ENCODE data around the gene SOCS3.
A peak's percentile ranks its signal among the peaks of the same experiment; 100 is the strongest.

SOCS3 gene

GRCh38 chr17:78345791-78346494 lies 13.9 kb downstream of the SOCS3 start:
- no peaks in the 10 kb centered on the region for H3K9me3 ChIP-seq (ENCODE audit: control insufficient read depth, low read length)
- no peak overlapping the region for H3K9ac ChIP-seq (ENCODE audit: low read length)
- H3K36me3 ChIP-seq (ENCODE audit: control insufficient read depth, insufficient read depth, low read length, severe bottlenecking) = no peaks in the 10 kb centered on the region
- H3K4me1 ChIP-seq (ENCODE audit: control insufficient read depth, insufficient read depth, low read length) = peaks cover 40% of the 10 kb centered on the region
- no peak overlapping the region for H3K4me3 ChIP-seq (ENCODE audit: low read length)
- no peaks in the 10 kb centered on the region for H3K27me3 ChIP-seq (replicated peaks; ENCODE audit: control insufficient read depth, insufficient read depth, low read length)
- no peak for DNase-seq (ENCODE audit: low read depth)

- no peak for DNase-seq (ENCODE audit: low read depth)
- Histone ChIP-seq H3K9me3 (ENCODE audit: control insufficient read depth, low read length) (no peaks in the 10 kb centered on the region), H3K4me1 (ENCODE audit: control insufficient read depth, insufficient read depth, low read length) (peaks cover 34% of the 10 kb centered on the region), H3K27me3 (replicated peaks; ENCODE audit: control insufficient read depth, insufficient read depth, low read length) (no peaks in the 10 kb centered on the region), H3K36me3 (ENCODE audit: control insufficient read depth, insufficient read depth, low read length, severe bottlenecking) (no peaks in the 10 kb centered on the region), H3K9ac (ENCODE audit: low read length) (no peak overlapping the region), H3K4me3 (ENCODE audit: low read length) (no peak overlapping the region)
Observed at GRCh38 chr17:78345172-78345571, 14.7 kb downstream of the SOCS3 start.

GRCh38 chr17:78344666-78345065 lies 15.2 kb downstream of the SOCS3 start:
- peaks cover 29% of the 10 kb centered on the region for H3K4me1 ChIP-seq (ENCODE audit: control insufficient read depth, insufficient read depth, low read length)
- H3K9ac ChIP-seq (ENCODE audit: low read length) = no peak overlapping the region
- H3K4me3 ChIP-seq (ENCODE audit: low read length) = no peak overlapping the region
- no peaks in the 10 kb centered on the region for H3K27me3 ChIP-seq (replicated peaks; ENCODE audit: control insufficient read depth, insufficient read depth, low read length)
- no peaks in the 10 kb centered on the region for H3K9me3 ChIP-seq (ENCODE audit: control insufficient read depth, low read length)
- no peaks in the 10 kb centered on the region for H3K36me3 ChIP-seq (ENCODE audit: control insufficient read depth, insufficient read depth, low read length, severe bottlenecking)
- DNase-seq (ENCODE audit: low read depth) = no peak

GRCh38 chr17:78343543-78344201 lies 16.2 kb downstream of the SOCS3 start:
- H3K9me3 ChIP-seq (ENCODE audit: control insufficient read depth, low read length) = no peaks in the 10 kb centered on the region
- no peaks in the 10 kb centered on the region for H3K27me3 ChIP-seq (replicated peaks; ENCODE audit: control insufficient read depth, insufficient read depth, low read length)
- peaks cover 30% of the 10 kb centered on the region for H3K4me1 ChIP-seq (ENCODE audit: control insufficient read depth, insufficient read depth, low read length)
- peak overlapping the region; percentile 69 for H3K4me3 ChIP-seq (ENCODE audit: low read length)
- DNase-seq (ENCODE audit: low read depth) = no peak
- H3K9ac ChIP-seq (ENCODE audit: low read length) = peak overlapping the region; percentile 86
- H3K36me3 ChIP-seq (ENCODE audit: control insufficient read depth, insufficient read depth, low read length, severe bottlenecking) = no peaks in the 10 kb centered on the region

- peak; percentile 93 for DNase-seq (ENCODE audit: low read depth)
Observed at GRCh38 chr17:78343187-78343542, 16.7 kb downstream of the SOCS3 start.

GRCh38 chr17:78342449-78343186 lies 17.3 kb downstream of the SOCS3 start:
- peak; percentile 90 for DNase-seq (ENCODE audit: low read depth)
- H3K9me3 ChIP-seq (ENCODE audit: control insufficient read depth, low read length) = no peaks in the 10 kb centered on the region
- H3K9ac ChIP-seq (ENCODE audit: low read length) = peak overlapping the region; percentile 86
- H3K4me1 ChIP-seq (ENCODE audit: control insufficient read depth, insufficient read depth, low read length) = peaks cover 37% of the 10 kb centered on the region
- no peaks in the 10 kb centered on the region for H3K27me3 ChIP-seq (replicated peaks; ENCODE audit: control insufficient read depth, insufficient read depth, low read length)
- H3K36me3 ChIP-seq (ENCODE audit: control insufficient read depth, insufficient read depth, low read length, severe bottlenecking) = no peaks in the 10 kb centered on the region
- H3K4me3 ChIP-seq (ENCODE audit: low read length) = peak overlapping the region; percentile 69

More at GRCh38 chr17:78343187-78343542, 16.7 kb downstream of the SOCS3 start:
- Histone ChIP-seq H3K9ac (ENCODE audit: low read length) (peak overlapping the region; percentile 86), H3K4me1 (ENCODE audit: control insufficient read depth, insufficient read depth, low read length) (peaks cover 31% of the 10 kb centered on the region), H3K9me3 (ENCODE audit: control insufficient read depth, low read length) (no peaks in the 10 kb centered on the region), H3K36me3 (ENCODE audit: control insufficient read depth, insufficient read depth, low read length, severe bottlenecking) (no peaks in the 10 kb centered on the region), H3K4me3 (ENCODE audit: low read length) (peak overlapping the region; percentile 69), H3K27me3 (replicated peaks; ENCODE audit: control insufficient read depth, insufficient read depth, low read length) (no peaks in the 10 kb centered on the region)

- Histone ChIP-seq H3K9me3 (ENCODE audit: control insufficient read depth, low read length) (no peaks in the 10 kb centered on the region), H3K4me3 (ENCODE audit: low read length) (peak overlapping the region; percentile 69), H3K36me3 (ENCODE audit: control insufficient read depth, insufficient read depth, low read length, severe bottlenecking) (no peaks in the 10 kb centered on the region), H3K4me1 (ENCODE audit: control insufficient read depth, insufficient read depth, low read length) (peaks cover 45% of the 10 kb centered on the region), H3K27me3 (replicated peaks; ENCODE audit: control insufficient read depth, insufficient read depth, low read length) (no peaks in the 10 kb centered on the region), H3K9ac (ENCODE audit: low read length) (peak overlapping the region; percentile 86)
- peak; percentile 93 for DNase-seq (ENCODE audit: low read depth)
Observed at GRCh38 chr17:78341559-78342448, 18.1 kb downstream of the SOCS3 start.

GRCh38 chr17:78340183-78340955 lies 19.5 kb downstream of the SOCS3 start:
- Histone ChIP-seq H3K27me3 (replicated peaks; ENCODE audit: control insufficient read depth, insufficient read depth, low read length) (no peaks in the 10 kb centered on the region), H3K9ac (ENCODE audit: low read length) (peak overlapping the region; percentile 18), H3K36me3 (ENCODE audit: control insufficient read depth, insufficient read depth, low read length, severe bottlenecking) (no peaks in the 10 kb centered on the region), H3K9me3 (ENCODE audit: control insufficient read depth, low read length) (no peaks in the 10 kb centered on the region), H3K4me3 (ENCODE audit: low read length) (no peak overlapping the region), H3K4me1 (ENCODE audit: control insufficient read depth, insufficient read depth, low read length) (peaks cover 39% of the 10 kb centered on the region)
- no peak for DNase-seq (ENCODE audit: low read depth)

GRCh38 chr17:78338486-78339259 lies 21.2 kb downstream of the SOCS3 start:
- Histone ChIP-seq H3K27me3 (replicated peaks; ENCODE audit: control insufficient read depth, insufficient read depth, low read length) (no peaks in the 10 kb centered on the region), H3K9me3 (ENCODE audit: control insufficient read depth, low read length) (no peaks in the 10 kb centered on the region), H3K4me3 (ENCODE audit: low read length) (no peak overlapping the region), H3K36me3 (ENCODE audit: control insufficient read depth, insufficient read depth, low read length, severe bottlenecking) (no peaks in the 10 kb centered on the region), H3K4me1 (ENCODE audit: control insufficient read depth, insufficient read depth, low read length) (peaks cover 52% of the 10 kb centered on the region), H3K9ac (ENCODE audit: low read length) (no peak overlapping the region)
- no peak for DNase-seq (ENCODE audit: low read depth)

All from adipocyte (in vitro differentiated cells).